CD4-positive, alpha-beta T cell treated with Interleukin-17A for 1 hour (primary cell): ENCODE measurements around the gene STOX1.
A peak's percentile ranks its signal among the peaks of the same experiment; 100 is the strongest.
"Not testable (repeated sequence)": the region's sequence is repeated elsewhere in the genome, so short reads cannot be mapped to it uniquely, and the experiment has no call there.

Experiments used
- DNase-seq: peaks from one replicate; pipeline ENCODE4 v3.0.0-alpha.2; 2020

Gene STOX1

GRCh38 chr10:68895041-68895440 is 67.7 kb downstream of the STOX1 start:
- DNase-seq = no peak

GRCh38 chr10:68897336-68897741 is 70.0 kb downstream of the STOX1 start:
- DNase-seq = peak; percentile 64

- DNase-seq = no peak
Measured at GRCh38 chr10:68899186-68899745, 71.9 kb downstream of the STOX1 start.

GRCh38 chr10:68900427-68901104 is 73.2 kb downstream of the STOX1 start:
- DNase-seq = no peak

GRCh38 chr10:68901105-68901927 is 74.0 kb downstream of the STOX1 start, which contains the start of gene DDX50:
DDX50 (plus strand) TSS chr10:68901315; CDS start chr10:68901385, 70 bp downstream.
- peak; percentile 99 for DNase-seq

- DNase-seq = no peak
Measured at GRCh38 chr10:68902382-68902781, 75.1 kb downstream of the STOX1 start.

GRCh38 chr10:68924593-68924992 is 97.3 kb downstream of the STOX1 start:
- DNase-seq = no peak

GRCh38 chr10:68925489-68925888 is 98.2 kb downstream of the STOX1 start:
- no peak for DNase-seq

- not testable (repeated sequence) for DNase-seq
Measured at GRCh38 chr10:68929157-68929556, 101.8 kb downstream of the STOX1 start.

GRCh38 chr10:68929888-68930287 is 102.6 kb downstream of the STOX1 start:
- DNase-seq = not testable (repeated sequence)

- DNase-seq = not testable (repeated sequence)
Measured at GRCh38 chr10:68932860-68933259, 105.5 kb downstream of the STOX1 start.

GRCh38 chr10:68934994-68935393 is 107.7 kb downstream of the STOX1 start:
- no peak for DNase-seq

GRCh38 chr10:68938117-68938516 is 110.8 kb downstream of the STOX1 start:
- no peak for DNase-seq

GRCh38 chr10:68938884-68939283 is 111.6 kb downstream of the STOX1 start:
- DNase-seq = no peak

GRCh38 chr10:68940917-68941316 is 113.6 kb downstream of the STOX1 start:
- DNase-seq = not testable (repeated sequence)
